A549 (cell line): Measurements from ENCODE around the gene TPO. TPM values are rescaled to one million over a fixed set of nuclear protein-coding genes. Genes with fewer than 3 reads are reported as not detected.

Source experiments
- ATAC-seq, 2 experiments: fragments of 200-7000 bp in 1 of 2; fragments of >200 bp in 1 of 2; cut with Nextera tagmentation in 1 of 2; cut with Tn5 transposase in 1 of 2; 3 replicates each; pipeline versions ENCODE4 v1.8.0 to v1.9.1; 2018 to 2020; ENCODE audit warnings: mild to moderate bottlenecking in 1 of 2, moderate library complexity in 1 of 2
- CTCF ChIA-PET: fragments of 300-600 bp; sonication (Branson Sonifier 250); formaldehyde crosslinking; extraction: SDS; loops from one replicate; lab custom pipeline; 2021; ENCODE audit warnings: antibody characterized with exemption, inconsistent platforms; lab: Yijun Ruan, JAX
- POLR2A ChIA-PET: fragments of 350-600 bp; formaldehyde crosslinking; extraction: SDS; loops from one replicate; lab custom pipeline; 2021; ENCODE audit warnings: antibody characterized with exemption, inconsistent platforms; lab: Yijun Ruan, JAX
- DNase-seq, 2 experiments: peaks; one replicate each; pipeline versions ENCODE4 v3.0.0 to v3.0.0-alpha.2; 2011 to 2016; ENCODE audit warnings: low read depth in 1 of 2, low spot score in 1 of 2
- FAIRE-seq: peaks from 2 replicates; lab custom pipeline; 2011; peaks lifted over from hg19 to GRCh38; lab: Jason Lieb, UNC
- H3K27ac ChIP-seq, 2 experiments: fragments of >200 bp; sonication (Bioruptor Twin); formaldehyde crosslinking; 3 replicates each; pipeline ENCODE4 v1.5.1; 2016 to 2017
- H3K4me1 ChIP-seq: fragments of >200 bp; sonication (Bioruptor Twin); formaldehyde crosslinking; 3 replicates; pipeline ENCODE4 v1.6.1; 2016
- H3K4me2 ChIP-seq: fragments of >200 bp; sonication (Bioruptor Twin); formaldehyde crosslinking; 3 replicates; pipeline ENCODE4 v1.6.1; 2016
- H3K4me3 ChIP-seq: fragments of >200 bp; sonication (Bioruptor Twin); formaldehyde crosslinking; 3 replicates; pipeline ENCODE4 v1.5.1; 2016
- H3K9me3 ChIP-seq: fragments of >200 bp; sonication (Bioruptor Twin); formaldehyde crosslinking; 3 replicates; pipeline ENCODE4 v1.6.1; 2016
- EHMT2 ChIP-seq: fragments of 200-600 bp; sonication (generic); IDR thresholded peaks from 2 replicates; pipeline ENCODE4 v1.6.1; 2016; ENCODE audit warnings: antibody characterized with exemption, low read depth, mild to moderate bottlenecking, moderate library complexity
- FOSB ChIP-seq: fragments of 250-450 bp; sonication (Bioruptor Pico); IDR thresholded peaks from 2 replicates; pipeline ENCODE4 v1.5.0; 2020; ENCODE audit warnings: mild to moderate bottlenecking, moderate library complexity
- GATA3 ChIP-seq: IDR thresholded peaks from 2 replicates; pipeline ENCODE4 v1.6.1; 2012; ENCODE audit warnings: borderline replicate concordance
- HOXB13 ChIP-seq: fragments of 250-450 bp; sonication (Bioruptor Pico); IDR thresholded peaks from 2 replicates; pipeline ENCODE4 v1.5.0; 2020; ENCODE audit warnings: low read depth, mild to moderate bottlenecking, moderate library complexity
- JUN ChIP-seq, 2 experiments: fragments of >200 bp; sonication (Bioruptor Twin); formaldehyde crosslinking; IDR thresholded peaks; 2 replicates in 1 of 2; 3 replicates in 1 of 2; pipeline ENCODE4 v1.6.1; 2016 to 2017
- KDM5A ChIP-seq: fragments of 200-600 bp; sonication (generic); IDR thresholded peaks from 2 replicates; pipeline ENCODE4 v1.6.1; 2016; ENCODE audit warnings: antibody characterized with exemption, mild to moderate bottlenecking
- MAFK ChIP-seq: fragments of 450-650 bp; IDR thresholded peaks from 2 replicates; pipeline ENCODE4 v1.6.1; 2014; ENCODE audit not compliant: partially characterized antibody
- PHF8 ChIP-seq: fragments of 200-600 bp; sonication (generic); IDR thresholded peaks from 2 replicates; pipeline ENCODE4 v1.6.1; 2016; ENCODE audit warnings: low read depth, mild to moderate bottlenecking, antibody characterized with exemption, moderate library complexity, borderline replicate concordance
- RAD21 ChIP-seq, 2 experiments: fragments of >200 bp in 1 of 2; sonication (Bioruptor Twin) in 1 of 2; formaldehyde crosslinking in 1 of 2; IDR thresholded peaks in 1 of 2; conservative IDR thresholded peaks in 1 of 2; 2 replicates in 1 of 2; 3 replicates in 1 of 2; pipeline ENCODE4 v1.6.1; 2012 to 2018; ENCODE audit warnings: inconsistent platforms in 1 of 2
- SMC3 ChIP-seq: fragments of >200 bp; sonication (Bioruptor Twin); formaldehyde crosslinking; IDR thresholded peaks from 3 replicates; pipeline ENCODE4 v1.6.1; 2018; ENCODE audit warnings: inconsistent platforms
- WGBS: methylation state at CpG from one replicate; pipeline ENCODE4 v1.1.6; 2017; ENCODE audit errors: missing lambda C conversion rate; 5-methylcytosine and 5-hydroxymethylcytosine counted together
- polyA plus RNA-seq, 4 experiments: library from polyadenylated mRNA; depleted of rRNA in 3 of 4; stranded (reverse); fragments of >200 nt; fragmentation: RNase III in 1 of 4; extraction: RNeasy Plus Mini Kit Qiagen cat#74134 plus additional on column Dnase treatment in 1 of 4; gene quantifications; 2 replicates in 3 of 4; 3 replicates in 1 of 4; pipeline ENCODE4 v1.2.3, GENCODE V29; 2011 to 2017
- TF ChIP-seq, protein P1 (sequence below): IDR thresholded peaks from 2 replicates; pipeline ENCODE4 v1.6.1; 2012; ENCODE audit warnings: low read depth, borderline replicate concordance
- TF ChIP-seq, protein P2 (sequence below): IDR thresholded peaks from 2 replicates; pipeline ENCODE4 v1.6.1; 2012
- TF ChIP-seq, protein P3 (sequence below): fragments of >200 bp; sonication (Bioruptor Twin); formaldehyde crosslinking; IDR thresholded peaks from 3 replicates; pipeline ENCODE4 v1.5.1; 2016
- TF ChIP-seq, protein P4 (sequence below): fragments of >200 bp; sonication (Bioruptor Twin); formaldehyde crosslinking; IDR thresholded peaks from 3 replicates; pipeline ENCODE4 v1.6.1; 2016

TPO gene
- polyA plus RNA-seq, 2 of the 4 experiments (the other 2 are of a cell fraction), result 0.05 TPM; not detected in 1

DNA sequence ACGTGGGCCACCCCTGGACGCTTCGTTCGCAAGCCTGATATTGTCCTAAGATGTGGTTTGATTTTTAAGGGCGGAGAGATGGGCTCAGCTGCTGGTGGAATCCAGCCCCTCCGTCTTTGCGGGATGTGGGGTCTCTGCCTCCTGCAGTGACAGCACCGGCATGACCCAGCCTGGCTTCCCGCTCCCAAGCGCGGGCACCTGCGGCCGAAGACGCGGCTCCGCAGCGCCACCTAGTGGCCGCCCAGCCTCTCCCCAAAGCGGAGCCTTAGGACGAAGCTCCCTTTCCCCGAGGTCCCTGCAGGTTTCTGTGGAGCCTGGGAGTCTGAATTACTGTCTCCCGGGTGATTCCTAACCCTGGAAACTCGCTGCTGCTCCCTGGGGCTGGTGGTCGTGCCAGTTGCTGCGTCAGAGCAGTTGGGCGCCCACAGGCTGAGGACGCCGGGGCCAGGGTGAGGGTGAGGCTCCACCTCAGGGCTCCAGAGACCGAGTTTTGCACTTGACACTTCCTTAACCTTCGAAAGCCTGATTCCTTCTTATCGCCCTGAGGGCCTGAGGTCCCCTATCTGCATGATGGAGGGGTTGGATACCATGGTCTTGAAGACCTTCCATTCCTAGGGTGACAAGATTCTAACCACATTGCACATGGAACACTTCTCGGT, 137.5 kb downstream of the TPO start:
- peak; percentile 71 to 93 for ATAC-seq
- POLR2A ChIA-PET, result no interaction called here
- Histone ChIP-seq H3K4me1 (no peaks in the 10 kb centered on the region), H3K4me3 (no peak overlapping the region), H3K4me2 (peak overlapping the region; percentile 49), H3K9me3 (no peaks in the 10 kb centered on the region), H3K27ac (no peak overlapping the region)
- CTCF ChIA-PET, result interaction anchor here (0.6 to 3.6 kb wide), 33 partner anchors 9 to 1268 kb away, joined by 3 to 26 read pairs (median 3); no protein-coding TSS in a partner anchor
- no peak for FAIRE-seq
- peak; percentile 46 to 75 for DNase-seq
- TF ChIP-seq, protein P1, sequence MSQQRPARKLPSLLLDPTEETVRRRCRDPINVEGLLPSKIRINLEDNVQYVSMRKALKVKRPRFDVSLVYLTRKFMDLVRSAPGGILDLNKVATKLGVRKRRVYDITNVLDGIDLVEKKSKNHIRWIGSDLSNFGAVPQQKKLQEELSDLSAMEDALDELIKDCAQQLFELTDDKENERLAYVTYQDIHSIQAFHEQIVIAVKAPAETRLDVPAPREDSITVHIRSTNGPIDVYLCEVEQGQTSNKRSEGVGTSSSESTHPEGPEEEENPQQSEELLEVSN, result peak; percentile 73
- no peak for TF ChIP-seq HOXB13
- no peak for TF ChIP-seq FOSB (CRISPR knock-in tag)
- TF ChIP-seq EHMT2, result no peak
- TF ChIP-seq SMC3, result peak; percentile 67
- TF ChIP-seq, protein P2, sequence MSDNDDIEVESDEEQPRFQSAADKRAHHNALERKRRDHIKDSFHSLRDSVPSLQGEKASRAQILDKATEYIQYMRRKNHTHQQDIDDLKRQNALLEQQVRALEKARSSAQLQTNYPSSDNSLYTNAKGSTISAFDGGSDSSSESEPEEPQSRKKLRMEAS, result peak; percentile 40; the same call in 1 of the 2 replicates
- TF ChIP-seq RAD21 (conservative IDR thresholded peaks at IDR 0.05 in 1 of 2, IDR thresholded peaks at IDR 0.05 in 1 of 2), result peak; percentile 62 to 67
- TF ChIP-seq, protein P3, sequence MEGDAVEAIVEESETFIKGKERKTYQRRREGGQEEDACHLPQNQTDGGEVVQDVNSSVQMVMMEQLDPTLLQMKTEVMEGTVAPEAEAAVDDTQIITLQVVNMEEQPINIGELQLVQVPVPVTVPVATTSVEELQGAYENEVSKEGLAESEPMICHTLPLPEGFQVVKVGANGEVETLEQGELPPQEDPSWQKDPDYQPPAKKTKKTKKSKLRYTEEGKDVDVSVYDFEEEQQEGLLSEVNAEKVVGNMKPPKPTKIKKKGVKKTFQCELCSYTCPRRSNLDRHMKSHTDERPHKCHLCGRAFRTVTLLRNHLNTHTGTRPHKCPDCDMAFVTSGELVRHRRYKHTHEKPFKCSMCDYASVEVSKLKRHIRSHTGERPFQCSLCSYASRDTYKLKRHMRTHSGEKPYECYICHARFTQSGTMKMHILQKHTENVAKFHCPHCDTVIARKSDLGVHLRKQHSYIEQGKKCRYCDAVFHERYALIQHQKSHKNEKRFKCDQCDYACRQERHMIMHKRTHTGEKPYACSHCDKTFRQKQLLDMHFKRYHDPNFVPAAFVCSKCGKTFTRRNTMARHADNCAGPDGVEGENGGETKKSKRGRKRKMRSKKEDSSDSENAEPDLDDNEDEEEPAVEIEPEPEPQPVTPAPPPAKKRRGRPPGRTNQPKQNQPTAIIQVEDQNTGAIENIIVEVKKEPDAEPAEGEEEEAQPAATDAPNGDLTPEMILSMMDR, result peak; percentile 88
- 22% methylated on average over 26 of the region's 32 CpGs for WGBS

DNA sequence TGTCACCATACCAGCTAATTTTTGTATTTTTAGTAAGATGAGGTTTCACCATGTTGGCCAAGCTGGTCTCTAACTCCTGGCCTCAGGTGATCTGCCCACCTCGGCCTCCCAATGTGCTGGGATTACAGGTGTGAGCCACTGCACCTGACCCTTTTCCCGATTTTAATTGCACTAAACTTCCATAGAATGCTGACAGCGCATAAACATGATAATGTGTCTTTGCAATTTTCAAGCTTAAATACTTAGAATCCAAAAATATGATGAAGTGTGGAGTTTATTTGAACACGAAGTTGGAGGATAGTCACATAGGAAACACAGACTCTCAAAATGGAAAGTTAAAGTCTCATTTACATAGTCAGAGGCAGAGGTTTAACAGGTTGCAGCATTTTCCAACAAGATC, 138.6 kb downstream of the TPO start:
- 49% methylated on average over 4 of the region's 4 CpGs for WGBS
- ATAC-seq, result no peak
- peak; percentile 71 for TF ChIP-seq MAFK
- TF ChIP-seq, protein P4, sequence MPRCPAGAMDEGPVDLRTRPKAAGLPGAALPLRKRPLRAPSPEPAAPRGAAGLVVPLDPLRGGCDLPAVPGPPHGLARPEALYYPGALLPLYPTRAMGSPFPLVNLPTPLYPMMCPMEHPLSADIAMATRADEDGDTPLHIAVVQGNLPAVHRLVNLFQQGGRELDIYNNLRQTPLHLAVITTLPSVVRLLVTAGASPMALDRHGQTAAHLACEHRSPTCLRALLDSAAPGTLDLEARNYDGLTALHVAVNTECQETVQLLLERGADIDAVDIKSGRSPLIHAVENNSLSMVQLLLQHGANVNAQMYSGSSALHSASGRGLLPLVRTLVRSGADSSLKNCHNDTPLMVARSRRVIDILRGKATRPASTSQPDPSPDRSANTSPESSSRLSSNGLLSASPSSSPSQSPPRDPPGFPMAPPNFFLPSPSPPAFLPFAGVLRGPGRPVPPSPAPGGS, result no peak
- no peak for TF ChIP-seq PHF8
- no peak for TF ChIP-seq KDM5A
- TF ChIP-seq, all 56 proteins: peak for 1
- ChIA-PET CTCF (interaction anchor here (0.7 to 3.6 kb wide), 16 partner anchors 11 to 811 kb away, joined by 3 to 26 read pairs (median 4); no protein-coding TSS in a partner anchor), POLR2A (no interaction called here)
- FAIRE-seq, result no peak
- Histone ChIP-seq H3K4me3 (no peak overlapping the region), H3K4me1 (no peaks in the 10 kb centered on the region), H3K9me3 (no peaks in the 10 kb centered on the region), H3K27ac (no peak overlapping the region), H3K4me2 (no peak overlapping the region)
- no peak for DNase-seq

DNA sequence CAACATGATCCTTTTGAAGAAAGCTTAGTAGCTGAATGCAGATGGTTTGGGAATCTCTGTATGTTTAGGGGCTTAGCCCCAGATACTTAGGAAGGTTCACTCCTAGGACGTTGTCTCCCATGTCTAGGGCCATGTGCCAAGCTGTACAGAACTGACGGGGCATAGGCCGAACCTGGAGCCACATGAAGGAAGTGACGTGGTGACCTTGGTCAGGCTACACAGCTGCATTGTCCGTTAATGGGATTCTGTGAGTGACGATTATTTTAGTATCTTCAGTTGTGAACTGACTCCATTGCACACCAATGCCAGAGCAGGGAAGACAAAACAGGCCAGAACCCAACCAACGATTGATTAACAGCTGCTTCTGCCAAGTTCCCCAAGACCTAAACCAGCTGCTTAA, 139.3 kb downstream of the TPO start:
- Histone ChIP-seq H3K4me3 (no peak overlapping the region), H3K4me2 (no peak overlapping the region)
- POLR2A ChIA-PET, result no interaction called here
- no peak for ATAC-seq
- TF ChIP-seq GATA3 (no peak), JUN (IDR thresholded peaks at IDR 0.05) (no peak)
- TF ChIP-seq, all 56 proteins: peak for 0
- CTCF ChIA-PET, result interaction anchor here (0.7 to 3.6 kb wide), 4 partner anchors 10 to 198 kb away, joined by 3 to 26 read pairs (median 7); no protein-coding TSS in a partner anchor
- WGBS, result 61% methylated on average over 7 of the region's 7 CpGs
- Histone ChIP-seq H3K4me1 (no peaks in the 10 kb centered on the region), H3K27ac (no peak overlapping the region), H3K9me3 (no peaks in the 10 kb centered on the region)
- no peak for DNase-seq
- FAIRE-seq, result no peak
